TTC549 (cell line): ENCODE results near the gene CCDC127.
"Not testable (repeated sequence)": the region's sequence is repeated elsewhere in the genome, so short reads cannot be mapped to it uniquely, and the experiment has no call there.

Experiments
- FAIRE-seq: peaks from 2 replicates; lab custom pipeline; 2012; peaks lifted over from hg19 to GRCh38; lab: Jason Lieb, UNC

CCDC127 gene

DNA sequence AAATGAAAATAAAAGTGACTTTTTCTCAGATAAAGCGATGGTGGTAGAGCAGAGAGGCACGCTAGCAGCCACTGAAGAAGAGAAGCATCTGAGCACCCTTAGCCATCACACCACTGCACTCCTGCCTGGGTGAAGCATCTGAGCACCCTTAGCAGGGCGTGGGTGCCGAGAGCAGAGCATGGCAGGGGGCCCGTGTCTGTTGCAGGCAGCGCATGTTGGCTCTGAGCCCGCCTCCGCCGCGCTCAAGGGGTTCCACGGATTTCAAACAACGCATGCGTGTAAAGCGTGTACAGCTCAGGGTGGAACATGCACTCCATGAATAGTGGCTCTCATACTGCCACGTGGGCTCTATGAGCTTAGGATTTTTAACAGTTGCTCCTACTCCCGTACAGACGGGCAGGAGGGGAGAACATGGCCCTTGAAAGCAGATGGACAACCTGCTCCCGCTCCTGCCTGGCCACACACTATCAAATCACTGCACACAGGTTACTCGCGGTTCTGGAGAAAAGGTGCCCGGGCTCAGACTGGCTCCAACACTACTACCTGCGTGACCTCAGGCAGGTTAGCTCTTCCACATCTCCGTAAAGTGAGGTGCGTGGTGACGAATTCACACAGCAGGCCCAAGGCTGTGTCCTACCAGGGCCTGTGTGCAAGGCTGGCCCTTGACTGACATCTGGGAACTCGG, 14.6 kb downstream of the CCDC127 start:
- no peak for FAIRE-seq

DNA sequence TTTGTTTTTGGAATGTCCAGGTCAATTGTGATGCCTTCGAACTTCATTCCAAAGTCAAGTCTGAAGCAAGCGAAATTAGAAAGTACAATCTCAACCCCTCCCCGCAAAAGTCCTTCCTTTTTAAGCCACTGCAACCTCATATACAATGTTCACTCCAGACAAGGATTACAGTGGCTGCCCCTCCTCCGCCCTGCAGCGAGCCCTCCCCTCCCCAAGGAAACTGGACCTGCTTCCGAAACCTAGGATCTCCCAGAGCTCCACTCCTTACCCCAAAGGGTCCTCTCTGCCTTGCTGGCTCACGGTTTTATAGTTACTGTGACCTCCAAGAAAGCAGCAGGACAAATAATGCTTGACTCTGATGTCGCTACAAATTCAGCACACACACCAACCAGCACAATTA, 16.3 kb downstream of the CCDC127 start:
- FAIRE-seq: no peak

DNA sequence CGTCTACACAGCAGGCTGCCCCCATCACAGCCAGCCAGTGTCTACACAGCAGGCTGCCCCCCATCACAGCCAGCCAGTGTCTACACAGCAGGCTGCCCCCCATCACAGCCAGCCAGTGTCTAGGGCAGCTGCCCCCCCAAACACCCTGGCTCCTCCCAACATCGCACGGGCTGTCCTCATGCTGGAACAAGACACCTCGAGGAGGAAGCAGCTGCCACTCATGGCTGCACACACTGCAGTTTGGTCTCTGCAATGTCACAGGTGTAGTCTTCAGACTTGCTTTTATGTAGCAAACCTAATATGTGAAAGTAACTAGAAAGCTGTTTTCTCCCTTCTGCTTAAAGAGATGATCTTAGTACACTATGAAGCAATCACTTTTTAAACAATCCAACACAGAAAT, 17.0 kb downstream of the CCDC127 start:
- no peak for FAIRE-seq

DNA sequence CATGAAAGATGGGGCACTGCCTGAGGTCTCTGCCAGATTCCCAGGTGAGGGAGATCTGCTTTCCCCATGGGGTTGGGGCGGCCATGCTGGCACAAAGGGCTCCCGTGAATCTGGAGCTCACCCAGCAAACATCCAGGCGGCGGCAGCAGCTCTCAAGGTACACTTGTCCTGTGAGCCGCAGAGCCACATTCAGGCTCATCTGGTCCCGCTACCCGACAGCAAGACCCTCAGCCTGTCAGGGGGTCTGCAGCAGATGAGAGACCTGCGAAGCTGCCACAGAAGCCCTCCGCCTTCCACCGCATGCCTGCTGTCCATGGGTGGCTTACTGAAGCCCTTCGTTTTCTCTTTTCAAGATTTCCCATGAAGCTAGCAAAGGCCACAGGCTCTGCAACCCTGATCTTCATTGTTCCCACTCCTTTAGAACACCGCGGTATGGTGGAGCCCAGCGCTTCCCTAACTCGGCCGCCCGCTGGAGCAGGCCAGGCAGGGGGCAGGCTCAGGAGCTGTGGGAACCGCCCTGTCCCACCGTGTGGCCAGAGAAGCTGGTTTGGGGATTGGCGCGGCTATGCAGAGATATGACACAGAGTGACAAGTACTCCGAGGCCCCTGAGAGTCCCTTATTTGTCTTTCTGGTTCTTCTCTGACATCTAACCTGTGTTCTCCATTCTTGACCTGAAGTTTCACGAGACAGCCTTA, 17.9 kb downstream of the CCDC127 start:
- FAIRE-seq: no peak

DNA sequence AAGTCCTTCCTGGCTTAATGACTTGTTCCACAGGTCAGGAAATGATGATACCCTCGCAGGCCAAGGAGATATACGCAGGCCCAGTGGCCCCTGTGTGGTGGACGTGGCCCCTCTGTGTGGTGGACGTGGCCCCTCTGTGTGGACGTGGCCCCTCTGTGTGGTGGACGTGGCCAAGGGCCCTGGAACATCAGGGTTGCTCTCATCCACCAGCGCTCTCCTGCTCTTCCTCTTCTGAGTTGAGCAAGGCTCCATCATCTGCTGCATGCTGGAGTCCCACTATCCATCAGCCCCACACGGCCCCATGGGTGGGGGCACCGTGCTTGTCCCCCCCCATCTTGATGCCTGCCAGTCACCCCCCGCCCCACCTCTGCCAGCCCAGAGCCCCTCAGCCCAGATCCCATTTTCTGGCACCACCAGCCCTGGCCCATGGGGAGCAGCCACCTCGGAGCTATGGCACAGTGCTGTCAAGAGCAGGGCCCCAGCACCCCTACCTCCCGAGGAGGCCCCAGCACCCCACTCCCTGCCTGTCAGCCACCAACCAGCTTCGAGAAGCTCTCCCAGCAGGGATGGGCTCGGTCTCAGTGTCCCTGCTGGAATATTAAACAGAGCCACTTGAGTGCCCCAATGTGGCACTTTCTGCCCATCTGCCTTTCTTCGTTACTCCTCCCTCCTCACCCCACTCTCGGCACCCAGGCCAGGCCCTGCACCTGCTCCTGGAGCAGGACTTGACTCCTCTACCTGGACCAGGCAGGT, 18.6 kb downstream of the CCDC127 start:
- FAIRE-seq: no peak

DNA sequence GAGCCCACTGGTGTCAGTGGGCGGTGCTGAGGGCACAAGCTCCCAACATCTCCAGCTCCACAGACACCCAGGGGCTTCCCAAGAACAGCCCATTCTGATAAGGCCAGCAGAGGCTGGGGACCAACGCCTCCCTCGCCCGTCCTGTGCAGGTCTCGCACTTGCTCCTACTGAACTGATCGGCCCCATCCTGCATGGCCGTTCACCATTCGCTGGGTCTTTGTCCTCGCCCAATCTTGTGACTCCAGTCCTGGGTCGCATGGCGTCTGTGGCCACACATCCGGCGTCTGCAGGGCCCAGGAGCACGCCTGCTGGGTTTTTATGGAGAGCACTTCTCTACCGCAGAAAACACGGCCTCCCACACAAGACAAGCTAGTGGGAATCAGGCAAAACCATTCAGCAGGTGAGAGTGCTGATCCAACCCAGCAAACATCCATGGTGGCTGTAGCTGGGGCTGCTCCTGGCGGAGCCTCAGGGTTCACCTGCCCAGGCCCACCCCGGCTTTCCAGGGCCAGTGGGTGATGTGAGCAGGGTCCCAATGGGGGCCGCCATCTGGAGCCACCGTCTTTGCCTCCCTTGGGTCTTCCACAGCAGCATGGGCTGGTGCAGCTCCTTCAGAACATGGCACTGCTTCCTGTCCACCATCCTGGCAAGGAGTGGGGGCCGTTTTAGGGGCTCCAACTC, 19.3 kb downstream of the CCDC127 start:
- FAIRE-seq: no peak

DNA sequence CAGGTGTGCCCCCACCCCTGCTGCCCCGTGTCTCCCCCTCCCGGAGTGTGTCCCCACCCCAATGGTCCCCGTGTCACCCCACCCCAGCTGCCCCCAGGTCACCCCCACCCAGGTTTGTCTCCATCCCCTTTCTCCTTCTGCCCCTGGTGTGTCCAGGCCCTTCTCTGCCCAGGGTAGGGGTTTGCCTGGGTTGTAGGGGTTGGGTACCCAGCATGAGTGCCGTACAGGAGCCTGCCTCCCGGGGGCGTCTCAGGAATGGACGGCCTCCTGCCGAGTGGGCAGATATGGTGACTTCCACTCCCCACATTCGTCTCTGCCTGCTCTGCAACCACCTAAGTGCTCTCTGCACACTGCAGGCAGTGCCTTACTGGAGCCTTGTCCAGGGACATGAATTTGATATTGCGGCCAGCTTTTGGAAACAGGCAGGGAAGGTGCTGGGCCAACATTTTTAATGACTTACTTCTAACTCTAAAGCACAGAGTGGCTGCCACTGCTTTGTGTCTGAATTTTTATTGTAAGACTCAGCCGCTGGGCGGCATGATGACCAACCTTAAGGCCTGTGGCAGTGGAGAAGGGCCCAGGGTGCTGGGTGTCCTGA, 20.0 kb downstream of the CCDC127 start:
- no peak for FAIRE-seq

DNA sequence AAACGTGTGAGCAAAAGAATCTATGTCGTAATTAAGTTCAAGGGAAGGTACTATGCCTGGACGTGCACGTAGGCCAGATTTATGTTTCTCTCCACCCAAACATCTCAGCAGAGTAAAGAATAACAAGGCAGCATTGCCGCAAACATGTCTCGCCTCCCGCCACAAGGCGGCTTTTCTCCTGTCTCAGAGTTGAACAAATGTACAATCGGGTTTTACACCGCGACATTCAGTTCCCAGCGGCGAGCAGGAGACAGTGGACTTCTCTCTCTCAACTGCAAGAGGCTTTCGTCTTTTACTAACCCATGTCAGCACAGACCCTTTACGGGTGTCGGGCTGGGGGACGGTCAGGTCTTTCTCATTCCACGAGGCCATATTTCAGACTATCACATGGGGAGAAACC, 20.9 kb downstream of the CCDC127 start:
- FAIRE-seq: not testable (repeated sequence)

DNA sequence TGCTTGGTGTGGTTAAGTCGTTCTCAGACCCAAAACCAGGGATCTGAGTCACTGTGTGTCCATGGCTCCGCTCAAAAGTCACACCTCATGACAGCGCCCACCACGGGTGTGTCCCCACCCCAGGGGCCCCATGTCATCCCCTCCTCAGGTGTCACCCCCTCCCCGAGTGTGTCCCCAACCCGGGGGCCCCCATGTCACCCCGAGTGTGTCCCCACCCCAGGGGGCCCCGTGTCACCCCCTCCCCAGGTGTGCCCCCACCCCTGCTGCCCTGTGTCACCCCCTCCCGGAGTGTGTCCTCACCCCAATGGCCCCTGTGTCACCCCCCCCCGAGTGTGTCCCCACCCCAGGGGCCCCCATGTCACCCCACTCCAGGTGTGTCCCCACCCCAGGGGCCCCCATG, 21.6 kb downstream of the CCDC127 start:
- no peak for FAIRE-seq

DNA sequence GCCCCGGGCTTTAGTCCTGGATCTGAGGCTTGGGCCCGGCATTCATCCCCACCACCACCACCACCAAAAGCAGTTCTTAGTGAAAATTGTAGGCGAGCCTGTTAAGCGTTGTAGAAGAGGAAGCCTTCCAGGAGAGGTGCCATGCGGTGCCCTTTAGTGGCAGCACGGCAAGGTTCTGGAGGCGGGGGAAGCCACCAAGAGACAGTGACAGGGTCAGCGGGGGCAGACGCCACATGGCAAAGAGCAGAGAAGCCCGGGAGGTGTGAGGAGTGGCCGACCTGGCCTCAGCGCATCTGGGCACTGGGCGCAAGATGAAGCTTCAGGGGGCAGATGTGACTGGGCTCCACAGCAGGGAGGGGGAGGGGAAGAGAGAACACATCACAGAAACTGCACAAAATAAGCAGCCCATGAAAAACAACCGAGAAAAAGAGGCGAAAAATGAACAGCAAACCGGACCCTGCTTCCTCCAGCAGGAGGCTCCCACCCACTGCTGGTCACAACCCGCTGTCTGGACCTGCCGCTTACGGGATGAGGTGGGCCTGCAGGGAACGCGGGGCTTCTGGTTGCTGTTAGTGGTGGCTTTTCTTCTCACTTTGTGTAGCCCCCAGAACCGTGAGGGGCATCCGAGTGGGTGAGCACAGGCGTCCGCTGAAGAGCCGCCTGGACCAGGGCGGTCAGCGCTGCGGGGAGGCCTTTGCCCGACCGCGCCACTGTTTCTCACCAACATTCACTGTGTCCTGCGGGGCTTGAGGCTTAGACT, 22.4 kb downstream of the CCDC127 start:
- FAIRE-seq: no peak

DNA sequence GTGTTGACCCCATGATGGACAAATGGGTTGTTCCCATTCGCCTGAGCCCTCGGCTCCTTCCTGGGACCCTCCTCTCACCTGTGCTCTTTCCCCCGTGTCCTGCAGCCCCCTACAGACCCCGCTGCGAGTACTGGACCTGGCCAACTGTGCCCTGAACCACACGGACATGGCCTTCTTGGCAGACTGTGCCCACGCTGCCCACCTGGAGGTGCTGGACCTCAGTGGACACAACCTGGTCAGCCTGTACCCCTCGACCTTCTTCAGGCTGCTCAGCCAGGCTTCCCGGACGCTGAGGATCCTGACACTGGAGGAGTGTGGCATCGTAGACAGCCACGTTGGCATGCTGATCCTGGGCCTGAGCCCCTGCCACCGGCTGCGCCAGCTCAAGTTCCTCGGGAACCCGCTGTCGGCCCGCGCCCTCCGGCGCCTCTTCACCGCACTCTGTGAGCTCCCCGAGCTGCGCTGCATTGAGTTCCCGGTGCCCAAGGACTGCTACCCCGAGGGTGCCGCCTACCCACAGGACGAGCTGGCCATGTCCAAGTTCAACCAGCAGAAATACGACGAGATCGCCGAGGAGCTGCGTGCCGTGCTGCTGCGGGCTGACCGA, 23.2 kb downstream of the CCDC127 start:
- FAIRE-seq: no peak

DNA sequence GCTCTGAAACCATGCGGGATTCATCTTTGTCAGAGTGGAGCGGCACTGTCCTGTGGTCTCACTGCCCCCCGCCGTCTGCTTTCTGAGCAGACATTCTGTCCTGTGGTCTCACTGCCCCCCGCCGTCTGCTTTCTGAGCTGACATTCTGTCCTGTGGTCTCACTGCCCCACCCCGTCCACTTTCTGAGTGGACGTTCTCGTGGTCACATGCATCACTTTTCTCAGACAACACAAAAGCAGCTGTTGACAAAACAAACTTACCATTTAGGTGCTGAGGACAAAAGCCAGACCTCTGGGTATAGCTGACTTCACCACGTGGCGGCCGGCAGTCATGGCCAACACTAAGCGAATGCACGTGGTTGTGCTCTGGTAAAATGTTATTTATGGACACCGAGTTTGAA, 23.9 kb downstream of the CCDC127 start:
- no peak for FAIRE-seq

DNA sequence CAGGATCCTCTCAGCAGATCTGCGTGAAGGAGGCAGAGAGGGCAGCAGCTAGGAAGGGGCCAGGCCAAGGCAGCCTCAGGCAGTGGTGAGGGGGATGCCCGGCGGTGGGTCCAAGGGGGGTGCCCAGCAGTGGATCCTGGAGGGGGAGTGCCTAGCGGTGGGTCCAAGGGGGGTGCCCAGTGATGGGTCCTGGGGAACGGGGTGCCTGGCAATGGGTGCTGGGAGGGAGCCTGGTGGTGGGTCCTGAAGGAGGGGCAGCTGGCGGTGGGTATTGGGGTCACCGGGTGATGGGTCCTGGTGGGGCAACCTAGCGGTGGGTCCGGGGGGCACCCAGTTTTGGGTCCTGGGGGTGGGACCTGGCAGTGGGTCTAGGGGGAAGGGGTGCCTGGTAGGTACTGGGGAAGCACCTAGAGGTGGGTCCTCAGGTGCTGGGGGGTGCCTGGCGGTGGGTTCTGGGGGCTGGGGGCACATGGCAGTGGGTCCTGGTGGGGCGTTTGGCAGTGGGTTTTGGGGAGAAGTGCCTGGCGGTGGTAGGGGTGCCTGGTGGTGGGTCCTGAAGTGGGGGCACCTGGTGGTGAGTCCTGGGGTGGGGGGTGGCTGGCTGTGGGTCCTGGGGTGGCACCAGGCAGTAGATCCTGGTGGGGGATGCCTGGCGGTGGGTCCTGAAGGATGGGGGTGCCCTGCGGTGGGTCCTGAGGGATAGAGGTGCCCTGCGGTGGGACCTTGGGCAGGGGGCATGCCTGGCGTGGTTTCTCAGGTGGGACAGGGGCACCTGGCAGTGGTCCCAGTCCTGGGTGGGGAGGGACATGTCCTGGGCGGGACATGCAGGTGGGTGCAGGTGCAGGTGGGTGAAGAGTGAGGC, 24.8 kb downstream of the CCDC127 start:
- FAIRE-seq: no peak

DNA sequence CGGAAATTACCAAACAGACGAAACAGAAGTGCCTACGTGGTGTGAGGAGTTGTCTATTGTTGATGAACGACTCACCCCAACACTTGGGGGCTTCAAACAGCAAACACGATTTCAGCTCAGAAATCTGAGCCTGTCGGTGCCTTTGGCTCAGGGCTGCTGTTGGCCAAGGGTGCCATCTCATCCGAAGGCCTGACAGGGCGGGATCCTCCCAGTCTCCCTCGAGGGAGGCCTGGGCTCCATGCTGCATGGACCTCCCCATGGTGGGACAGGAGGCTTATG, 25.3 kb downstream of the CCDC127 start:
- FAIRE-seq: no peak

DNA sequence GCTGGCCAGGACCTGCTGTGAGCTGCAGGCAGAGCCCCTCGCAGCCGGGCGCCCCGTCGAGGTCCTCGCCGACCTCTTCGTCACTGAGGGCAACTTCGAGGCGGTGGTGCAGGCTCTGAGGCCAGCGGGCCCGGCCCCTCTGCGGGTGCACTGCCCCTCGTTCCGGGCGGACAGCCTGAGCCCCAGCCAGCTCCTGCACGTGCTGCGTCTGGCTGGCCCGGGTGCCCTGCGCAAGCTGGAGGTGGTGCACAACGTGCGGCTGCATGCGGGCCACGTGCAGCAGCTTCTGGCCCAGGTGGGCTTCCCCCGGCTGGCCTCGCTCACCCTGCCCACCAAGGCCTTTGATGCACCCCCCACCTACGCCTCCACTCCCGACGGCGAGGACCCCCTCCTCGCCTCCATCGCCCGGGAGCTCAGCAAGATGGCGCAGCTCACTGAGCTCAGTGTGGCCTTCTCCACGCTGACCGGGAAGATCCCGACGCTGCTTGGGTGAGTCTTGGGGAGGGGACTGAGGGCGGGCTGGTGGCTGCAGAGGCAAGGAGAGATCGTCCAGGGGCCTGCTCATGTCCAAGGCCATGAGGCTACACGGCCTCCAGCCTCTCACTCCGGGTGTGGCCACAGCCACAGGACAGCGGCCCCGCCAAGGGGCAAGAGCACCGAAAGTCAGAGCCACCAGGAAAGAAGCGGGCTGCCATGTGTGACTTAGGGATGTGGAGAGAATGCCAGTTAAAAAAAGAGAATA, 25.8 kb downstream of the CCDC127 start:
- FAIRE-seq: no peak

DNA sequence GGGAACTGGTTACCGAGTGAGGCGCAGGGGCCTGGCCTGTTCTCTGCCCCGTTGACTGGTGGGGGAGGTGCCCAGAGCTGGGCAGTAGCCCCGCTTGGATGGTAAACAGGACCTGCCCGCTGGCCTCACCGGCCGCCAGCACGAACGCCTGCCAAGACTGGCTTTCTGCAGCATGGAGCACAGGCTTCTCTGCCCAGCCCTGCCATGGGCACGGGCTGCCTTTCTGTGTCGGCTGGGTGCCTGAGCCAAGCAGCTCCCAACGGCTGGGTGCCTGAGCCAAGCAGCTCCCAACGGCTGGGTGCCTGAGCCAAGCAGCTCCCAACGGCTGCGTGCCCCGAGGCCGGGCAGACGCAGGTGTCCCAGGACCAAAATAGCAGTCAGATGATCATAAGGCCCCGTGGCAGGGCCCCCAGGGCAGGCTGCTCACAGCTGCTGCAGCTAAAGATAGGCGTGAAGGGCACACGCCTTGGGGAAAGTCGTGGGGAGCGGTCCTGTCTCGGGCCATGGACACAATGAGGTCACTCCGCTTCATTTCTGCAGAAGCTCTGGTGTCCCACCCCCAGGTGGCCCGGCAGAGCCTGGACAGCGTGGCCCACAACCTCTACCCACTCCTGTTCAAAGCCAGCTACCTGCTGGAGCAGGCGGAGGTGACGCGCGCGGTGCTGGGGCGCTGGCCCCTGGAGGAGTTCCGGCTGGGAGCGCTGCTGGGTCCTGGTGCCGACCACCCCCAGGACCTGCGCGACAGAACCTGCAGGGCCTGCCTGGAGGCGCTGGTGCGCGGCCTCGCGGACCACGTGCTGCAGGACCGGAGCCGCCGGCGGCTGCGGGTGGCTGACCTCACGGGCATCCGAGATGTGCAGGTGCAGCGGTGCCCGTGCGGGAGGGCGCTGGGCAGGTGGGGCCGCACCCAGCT, 26.7 kb downstream of the CCDC127 start, which contains the start of gene LRRC14B:
TSS of gene LRRC14B (plus strand) at position 460 of the 913 bp plus-strand sequence. CDS start at position 504, 44 bp downstream.
- FAIRE-seq: no peak

DNA sequence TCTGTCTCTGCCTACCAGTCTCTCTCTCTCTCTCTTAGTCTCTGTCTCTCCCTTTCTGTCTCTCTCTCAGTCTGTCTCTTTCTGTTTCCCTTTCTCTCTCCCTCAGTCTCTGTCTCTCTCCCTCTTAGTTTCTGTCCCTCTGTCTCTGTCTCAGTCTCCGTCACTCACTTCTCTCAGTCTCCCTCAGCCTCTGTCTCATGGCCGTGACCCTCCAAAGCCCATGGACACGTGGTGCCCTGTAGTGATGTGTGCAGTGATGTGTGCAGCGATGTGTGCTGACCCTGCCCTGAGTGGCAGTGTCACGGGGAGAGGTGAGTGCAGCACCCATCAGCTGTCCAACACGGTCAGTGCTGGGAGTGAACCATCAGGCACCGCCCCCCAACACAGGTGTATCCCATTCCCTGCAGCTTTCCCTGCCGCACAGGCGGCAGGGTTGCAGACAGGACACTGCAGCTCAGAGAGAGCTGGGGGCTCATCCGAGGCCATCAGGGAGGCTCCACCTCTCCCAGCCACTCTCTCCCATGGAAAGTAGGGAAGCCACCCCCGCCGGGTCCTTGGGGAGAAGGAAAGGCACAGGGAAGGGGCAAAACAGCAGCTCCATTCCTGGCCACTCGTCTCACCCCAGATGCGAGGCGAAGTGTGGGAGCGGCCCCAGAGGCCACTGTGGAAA, 27.5 kb downstream of the CCDC127 start:
- no peak for FAIRE-seq

DNA sequence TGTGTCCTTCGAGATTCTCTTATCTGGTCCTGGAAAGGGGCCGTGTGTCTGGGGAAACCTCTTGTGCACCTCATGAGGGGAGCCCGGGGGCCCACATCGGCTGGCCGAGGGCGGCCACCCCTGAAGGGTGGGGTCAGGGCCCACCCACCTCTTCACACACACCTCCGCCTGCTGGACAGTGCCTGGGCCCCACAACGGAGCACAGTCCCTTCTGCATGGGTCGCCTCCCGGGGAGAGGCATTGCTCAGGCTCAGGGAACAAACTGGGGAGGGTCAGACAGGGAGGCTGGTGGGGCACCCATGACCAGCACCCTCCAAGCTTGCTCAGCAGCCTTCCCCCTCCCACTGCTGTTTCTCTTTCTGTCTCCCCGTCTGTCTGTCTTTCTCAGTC, 28.0 kb downstream of the CCDC127 start:
- no peak for FAIRE-seq
